Natural killer cell (primary cell): ENCODE measurements around the gene MAPKAPK2. TPM values are rescaled to one million over a fixed set of nuclear protein-coding genes. Genes with fewer than 3 reads are reported as not detected.

Experiments
- ATAC-seq, 3 donors: fragments of 150-1000 bp in 2 of 3; fragments of 200-7000 bp in 1 of 3; cut with Tn5 transposase; 1 replicate in 1 of 3; 2 replicates in 2 of 3; pipeline ENCODE4 v1.10.0; 2021; ENCODE audit warnings: mild to moderate bottlenecking in 2 of 3, moderate library complexity in 2 of 3
- DNase-seq, 2 donors: peaks; one replicate each; pipeline versions ENCODE4 v3.0.0 to v3.0.0-alpha.2; 2013 to 2021; ENCODE audit warnings: mixed read lengths in 1 of 2
- H3K27ac ChIP-seq: one replicate; pipeline ENCODE4 v1.5.1; 2013; ENCODE audit warnings: mild to moderate bottlenecking, low read length
- H3K27me3 ChIP-seq: one replicate; pipeline ENCODE4 v1.6.1; 2013; ENCODE audit warnings: low read length; ENCODE audit not compliant: control insufficient read depth, insufficient read depth
- H3K36me3 ChIP-seq: one replicate; pipeline ENCODE4 v1.6.1; 2013; ENCODE audit warnings: low read length; ENCODE audit not compliant: control insufficient read depth, insufficient read depth
- H3K4me1 ChIP-seq: one replicate; pipeline ENCODE4 v1.6.1; 2013; ENCODE audit warnings: low read length; ENCODE audit not compliant: control insufficient read depth, insufficient read depth
- H3K4me3 ChIP-seq: one replicate; pipeline ENCODE4 v1.5.1; 2013; ENCODE audit warnings: low read length
- H3K9me3 ChIP-seq: one replicate; pipeline ENCODE4 v1.6.1; 2013; ENCODE audit warnings: low read length; ENCODE audit not compliant: control insufficient read depth, insufficient read depth
- H3K27ac Mint-ChIP-seq, 2 donors: one replicate each; pipeline ENCODE4 v1.8.0; 2022; ENCODE audit warnings: mild to moderate bottlenecking in 2 of 2, mixed read lengths in 2 of 2, moderate library complexity in 1 of 2
- H3K27me3 Mint-ChIP-seq, 2 donors: one replicate each; pipeline ENCODE4 v1.8.0; 2022; ENCODE audit warnings: low read depth in 2 of 2, mixed read lengths in 2 of 2
- H3K36me3 Mint-ChIP-seq: one replicate; pipeline ENCODE4 v1.8.0; 2022; ENCODE audit warnings: mixed read lengths
- H3K4me1 Mint-ChIP-seq, 2 donors: one replicate each; pipeline ENCODE4 v1.8.0; 2022; ENCODE audit warnings: mixed read lengths in 2 of 2
- H3K4me3 Mint-ChIP-seq: one replicate; pipeline ENCODE4 v1.8.0; 2022; ENCODE audit warnings: mild to moderate bottlenecking, moderate library complexity, mixed read lengths
- H3K9me3 Mint-ChIP-seq, 2 donors: one replicate each; pipeline ENCODE4 v1.8.0; 2022; ENCODE audit warnings: mixed read lengths in 2 of 2
- CTCF ChIP-seq: fragments of 200-600 bp; IDR thresholded peaks from one replicate; pipeline ENCODE4 v1.8.0; 2022; ENCODE audit warnings: antibody characterized with exemption
- WGBS: methylation state at CpG from one replicate; pipeline ENCODE4 v1.1.7; 2013; ENCODE audit warnings: missing lambda C conversion rate; ENCODE audit not compliant: insufficient coverage; 5-methylcytosine and 5-hydroxymethylcytosine counted together
- intact Hi-C: fragments of 100-400 bp; cut with micrococcal nuclease; formaldehyde crosslinking; loops from one replicate; pipeline ENCODE4 v1.14.2; 2022
- total RNA-seq, 4 donors: library from RNA; stranded (reverse); fragments of 120-200 nt in 1 of 4; gene quantifications; one replicate each; pipeline versions ENCODE4 v1.2.3 to v1.2.4, GENCODE V29; 2013 to 2022

MAPKAPK2 gene
- total RNA-seq, 3 donors from 2014 or later (not counting 1 experiment from before 2014, with no cell fraction given) = 137 to 197 (median 178) TPM

GRCh38 chr1:206728697-206728987 is 43.9 kb downstream of the MAPKAPK2 start:
- peaks cover 43% of the 10 kb centered on the region for H3K36me3 ChIP-seq
- TF ChIP-seq CTCF = no peak
- H3K27ac ChIP-seq = no peak overlapping the region
- Mint-ChIP-seq H3K4me1 (peaks cover 52 to 66% of the 10 kb centered on the region in 2 donors), H3K4me3 (peak overlapping the region; percentile 9), H3K36me3 (peaks cover 14% of the 10 kb centered on the region), H3K27ac (peak overlapping the region in 1 of 2 donors; percentile 70), H3K9me3 (no peaks in the 10 kb centered on the region), H3K27me3 (no peaks in the 10 kb centered on the region)
- intact Hi-C loops = loop anchor here (5.0 kb wide), 2 partner anchors 39 to 41 kb away; no protein-coding TSS in a partner anchor
- no peak overlapping the region for H3K4me3 ChIP-seq
- ATAC-seq = no peak
- H3K4me1 ChIP-seq = peaks cover 49% of the 10 kb centered on the region
- no peaks in the 10 kb centered on the region for H3K27me3 ChIP-seq
- no peaks in the 10 kb centered on the region for H3K9me3 ChIP-seq
- DNase-seq = no peak
- WGBS = 75% methylated on average over 9 of the region's 9 CpGs

GRCh38 chr1:206729050-206729449 is 44.3 kb downstream of the MAPKAPK2 start:
- WGBS = 96% methylated on average over 6 of the region's 6 CpGs

GRCh38 chr1:206729507-206729906 is 44.8 kb downstream of the MAPKAPK2 start:
- no peaks in the 10 kb centered on the region for H3K9me3 ChIP-seq
- H3K4me1 ChIP-seq = peaks cover 53% of the 10 kb centered on the region
- WGBS = 66% methylated on average over 3 of the region's 3 CpGs
- no peak for TF ChIP-seq CTCF
- peak overlapping the region; percentile 49 for H3K4me3 Mint-ChIP-seq
- peaks cover 43% of the 10 kb centered on the region for H3K36me3 ChIP-seq
- intact Hi-C loops = loop anchor here (5.0 kb wide), 2 partner anchors 38 to 42 kb away; no protein-coding TSS in a partner anchor
- H3K27me3 ChIP-seq = no peaks in the 10 kb centered on the region
- DNase-seq = no peak
- no peaks in the 10 kb centered on the region for H3K9me3 Mint-ChIP-seq
- H3K27me3 Mint-ChIP-seq = no peaks in the 10 kb centered on the region
- H3K27ac ChIP-seq = no peak overlapping the region
- ATAC-seq = peak in 2 of 3 donors; percentile 55 to 75
- H3K4me3 ChIP-seq = no peak overlapping the region
- H3K4me1 Mint-ChIP-seq = peaks cover 49 to 63% of the 10 kb centered on the region in 2 donors
- H3K27ac Mint-ChIP-seq = peak overlapping the region; percentile 46 to 70
- H3K36me3 Mint-ChIP-seq = peaks cover 14% of the 10 kb centered on the region

More at GRCh38 chr1:206729050-206729449, 44.3 kb downstream of the MAPKAPK2 start:
- Histone ChIP-seq H3K27ac (no peak overlapping the region), H3K4me3 (no peak overlapping the region), H3K36me3 (peaks cover 43% of the 10 kb centered on the region), H3K27me3 (no peaks in the 10 kb centered on the region), H3K4me1 (peaks cover 49% of the 10 kb centered on the region), H3K9me3 (no peaks in the 10 kb centered on the region)
- H3K9me3 Mint-ChIP-seq = no peaks in the 10 kb centered on the region
- H3K4me3 Mint-ChIP-seq = peak overlapping the region; percentile 22
- DNase-seq (no peak), ATAC-seq (no peak)
- H3K27ac Mint-ChIP-seq = peak overlapping the region; percentile 46 to 70
- intact Hi-C loops = loop anchor here (5.0 kb wide), 2 partner anchors 38 to 42 kb away; no protein-coding TSS in a partner anchor
- peaks cover 50 to 63% of the 10 kb centered on the region in 2 donors for H3K4me1 Mint-ChIP-seq
- H3K27me3 Mint-ChIP-seq = no peaks in the 10 kb centered on the region
- peaks cover 14% of the 10 kb centered on the region for H3K36me3 Mint-ChIP-seq
- TF ChIP-seq CTCF = no peak

- peaks cover 58 to 67% of the 10 kb centered on the region in 2 donors for H3K4me1 Mint-ChIP-seq
- no peak for DNase-seq
- no peak for TF ChIP-seq CTCF
- Histone ChIP-seq H3K36me3 (peaks cover 43% of the 10 kb centered on the region), H3K4me3 (no peak overlapping the region), H3K4me1 (peaks cover 65% of the 10 kb centered on the region), H3K27me3 (no peaks in the 10 kb centered on the region), H3K27ac (no peak overlapping the region), H3K9me3 (no peaks in the 10 kb centered on the region)
- H3K9me3 Mint-ChIP-seq = no peaks in the 10 kb centered on the region
- peaks cover 14% of the 10 kb centered on the region for H3K36me3 Mint-ChIP-seq
- no peak overlapping the region for H3K4me3 Mint-ChIP-seq
- WGBS = 91% methylated on average over 11 of the region's 11 CpGs
- no peaks in the 10 kb centered on the region for H3K27me3 Mint-ChIP-seq
- peak overlapping the region in 1 of 2 donors; percentile 8 for H3K27ac Mint-ChIP-seq
- intact Hi-C loops = no loop called here
- ATAC-seq = no peak
Observed at GRCh38 chr1:206732508-206732907, 47.8 kb downstream of the MAPKAPK2 start.
